Smooth muscle cell (in vitro differentiated cells): ENCODE measurements around the gene TEX22. TPM values are rescaled to one million over a fixed set of nuclear protein-coding genes. Genes with fewer than 3 reads are reported as not detected.

ENCODE experiments used
- DNase-seq: peaks from one replicate; lab custom pipeline; 2025; ENCODE audit not compliant: unreplicated experiment; lab: John Stamatoyannopoulos, UW
- H2AFZ ChIP-seq: fragments of 200-600 bp; sonication (generic); 2 replicates; pipeline ENCODE4 v1.6.0; 2016; ENCODE audit warnings: antibody characterized with exemption, low read depth, mild to moderate bottlenecking
- H3F3A ChIP-seq: fragments of 200-600 bp; sonication (generic); 2 replicates; pipeline ENCODE4 v1.6.0; 2017; ENCODE audit warnings: antibody characterized with exemption, low read depth
- H3K27ac ChIP-seq: fragments of 200-600 bp; sonication (generic); 2 replicates; pipeline ENCODE4 v1.5.1; 2016; ENCODE audit warnings: low read depth, mild to moderate bottlenecking
- H3K27me3 ChIP-seq: fragments of 200-600 bp; sonication (generic); 2 replicates; pipeline ENCODE4 v1.6.1; 2016; ENCODE audit warnings: low read depth, mild to moderate bottlenecking
- H3K36me3 ChIP-seq: fragments of 200-600 bp; sonication (generic); 2 replicates; pipeline ENCODE4 v1.5.1; 2016; ENCODE audit warnings: low read depth
- H3K4me1 ChIP-seq: fragments of 200-600 bp; sonication (generic); 2 replicates; pipeline ENCODE4 v1.5.1; 2016; ENCODE audit warnings: low read depth
- H3K4me2 ChIP-seq: fragments of 200-600 bp; sonication (generic); 2 replicates; pipeline ENCODE4 v1.6.0; 2016; ENCODE audit warnings: mild to moderate bottlenecking
- H3K4me3 ChIP-seq: fragments of 200-600 bp; sonication (generic); 2 replicates; pipeline ENCODE4 v1.5.1; 2016; ENCODE audit warnings: mild to moderate bottlenecking
- H3K79me2 ChIP-seq: fragments of 200-600 bp; sonication (generic); 2 replicates; pipeline ENCODE4 v1.6.0; 2016; ENCODE audit warnings: low read depth, mild to moderate bottlenecking
- H3K9ac ChIP-seq: fragments of 200-600 bp; sonication (generic); 2 replicates; pipeline ENCODE4 v1.6.0; 2016; ENCODE audit warnings: low read depth
- H3K9me3 ChIP-seq: fragments of 200-600 bp; sonication (generic); replicated peaks from 2 replicates; pipeline ENCODE4 v1.5.1; 2016; ENCODE audit warnings: low read depth
- H4K20me1 ChIP-seq: fragments of 200-600 bp; sonication (generic); 2 replicates; pipeline ENCODE4 v1.6.0; 2016; ENCODE audit warnings: low read depth
- WGBS: methylation state at CpG from one replicate; pipeline ENCODE4 v1.1.7; 2016; ENCODE audit warnings: low lambda C conversion rate; 5-methylcytosine and 5-hydroxymethylcytosine counted together
- polyA plus RNA-seq: library from polyadenylated mRNA; unstranded; fragments of >200 nt; fragmentation: Nextera tagmentation; extraction: Ambion mirVana; gene quantifications from 2 replicates; pipeline ENCODE4 v1.2.1, GENCODE V29; 2016
- total RNA-seq: library from RNA; depleted of rRNA; stranded (reverse); fragments of >200 nt; gene quantifications from 2 replicates; pipeline ENCODE4 v1.2.3, GENCODE V29; 2014
- TF ChIP-seq, protein P1 (sequence below): fragments of 200-600 bp; sonication (generic); IDR thresholded peaks from 2 replicates; pipeline ENCODE4 v1.5.1; 2017; ENCODE audit warnings: borderline replicate concordance, mild to moderate bottlenecking, antibody characterized with exemption; ENCODE audit not compliant: insufficient read depth, poor library complexity, severe bottlenecking

TEX22 gene
- total and polyA plus RNA-seq, 2 experiments from 2014 or later, result 0.09 to 0.93 TPM

DNA sequence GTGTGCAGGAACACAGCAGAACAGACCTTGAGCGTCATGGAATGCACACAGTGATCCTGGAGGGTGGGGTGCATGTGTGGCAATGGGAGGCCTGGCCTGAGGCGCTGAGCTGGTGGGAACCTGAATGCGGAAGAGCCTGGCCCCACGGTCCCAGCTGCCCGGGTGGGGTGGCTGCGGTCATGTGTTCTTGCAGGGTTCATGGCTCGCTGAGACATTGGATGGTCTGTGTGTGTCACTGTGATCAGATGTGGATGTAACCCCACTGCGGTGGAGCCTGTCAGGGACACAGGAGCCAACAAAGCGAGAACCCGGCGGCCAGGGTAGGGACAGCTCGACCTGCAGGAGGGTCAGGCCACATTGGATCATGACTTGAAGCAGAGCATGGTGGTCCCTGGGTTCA lies 44.5 kb downstream of the TEX22 start:
- WGBS, result 88% methylated on average over 12 of the region's 12 CpGs
- Histone ChIP-seq H3F3A (no peaks in the 10 kb centered on the region), H3K27ac (no peak overlapping the region), H3K9me3 (no peaks in the 10 kb centered on the region), H4K20me1 (peaks cover 68% of the 10 kb centered on the region), H3K79me2 (peaks cover 2% of the 10 kb centered on the region), H3K4me1 (no peaks in the 10 kb centered on the region), H3K27me3 (no peaks in the 10 kb centered on the region), H3K4me3 (no peak overlapping the region), H3K4me2 (no peak overlapping the region), H3K36me3 (no peaks in the 10 kb centered on the region), H3K9ac (no peak overlapping the region), H2AFZ (no peak overlapping the region)
- TF ChIP-seq, protein P1, sequence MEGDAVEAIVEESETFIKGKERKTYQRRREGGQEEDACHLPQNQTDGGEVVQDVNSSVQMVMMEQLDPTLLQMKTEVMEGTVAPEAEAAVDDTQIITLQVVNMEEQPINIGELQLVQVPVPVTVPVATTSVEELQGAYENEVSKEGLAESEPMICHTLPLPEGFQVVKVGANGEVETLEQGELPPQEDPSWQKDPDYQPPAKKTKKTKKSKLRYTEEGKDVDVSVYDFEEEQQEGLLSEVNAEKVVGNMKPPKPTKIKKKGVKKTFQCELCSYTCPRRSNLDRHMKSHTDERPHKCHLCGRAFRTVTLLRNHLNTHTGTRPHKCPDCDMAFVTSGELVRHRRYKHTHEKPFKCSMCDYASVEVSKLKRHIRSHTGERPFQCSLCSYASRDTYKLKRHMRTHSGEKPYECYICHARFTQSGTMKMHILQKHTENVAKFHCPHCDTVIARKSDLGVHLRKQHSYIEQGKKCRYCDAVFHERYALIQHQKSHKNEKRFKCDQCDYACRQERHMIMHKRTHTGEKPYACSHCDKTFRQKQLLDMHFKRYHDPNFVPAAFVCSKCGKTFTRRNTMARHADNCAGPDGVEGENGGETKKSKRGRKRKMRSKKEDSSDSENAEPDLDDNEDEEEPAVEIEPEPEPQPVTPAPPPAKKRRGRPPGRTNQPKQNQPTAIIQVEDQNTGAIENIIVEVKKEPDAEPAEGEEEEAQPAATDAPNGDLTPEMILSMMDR, result no peak
- no peak for DNase-seq

GRCh38 chr14:105444859-105445258 lies 46.5 kb downstream of the TEX22 start:
- H3F3A ChIP-seq, result no peaks in the 10 kb centered on the region
- TF ChIP-seq, protein P1, result no peak
- 97% methylated on average over 17 of the region's 17 CpGs for WGBS
- no peaks in the 10 kb centered on the region for H3K36me3 ChIP-seq
- no peaks in the 10 kb centered on the region for H3K27me3 ChIP-seq
- H3K79me2 ChIP-seq, result peaks cover 5% of the 10 kb centered on the region
- DNase-seq, result no peak
- H3K9me3 ChIP-seq, result no peaks in the 10 kb centered on the region
- H3K9ac ChIP-seq, result no peak overlapping the region
- H2AFZ ChIP-seq, result no peak overlapping the region
- H3K4me1 ChIP-seq, result no peaks in the 10 kb centered on the region
- H3K4me3 ChIP-seq, result no peak overlapping the region
- no peak overlapping the region for H3K4me2 ChIP-seq
- H4K20me1 ChIP-seq, result peaks cover 68% of the 10 kb centered on the region
- no peak overlapping the region for H3K27ac ChIP-seq

- Histone ChIP-seq H3K4me1 (no peaks in the 10 kb centered on the region), H3K27ac (no peak overlapping the region), H3K9ac (no peak overlapping the region), H3K9me3 (no peaks in the 10 kb centered on the region), H3K36me3 (no peaks in the 10 kb centered on the region), H2AFZ (no peak overlapping the region), H3F3A (no peaks in the 10 kb centered on the region), H3K79me2 (peaks cover 5% of the 10 kb centered on the region), H3K4me2 (no peak overlapping the region), H3K27me3 (no peaks in the 10 kb centered on the region), H4K20me1 (peaks cover 64% of the 10 kb centered on the region), H3K4me3 (no peak overlapping the region)
- no peak for DNase-seq
- 95% methylated on average over 19 of the region's 24 CpGs for WGBS
- TF ChIP-seq, protein P1, result no peak
These were observed 47.0 kb downstream of the TEX22 start for GRCh38 chr14:105445290-105445689.
